ENCODE data around the gene ALG8. TPM values are rescaled to one million over a fixed set of nuclear protein-coding genes. Genes with fewer than 3 reads are reported as not detected.
A peak's percentile ranks its signal among the peaks of the same experiment; 100 is the strongest.

Gene ALG8
- polyA plus RNA-seq, 4 donors: 10.0 to 39.0 (median 19.6) TPM

- Histone ChIP-seq H3K27me3 (ENCODE audit: control insufficient read depth in 3 of 3, insufficient read depth in 3 of 3, low read length in 3 of 3) (no peaks in the 10 kb centered on the region), H3K36me3 (ENCODE audit: control insufficient read depth in 3 of 3, insufficient read depth in 2 of 3, low read depth in 1 of 3, low read length in 3 of 3) (no peaks in the 10 kb centered on the region), H3K4me1 (ENCODE audit: control insufficient read depth in 3 of 3, insufficient read depth in 2 of 3, low read depth in 1 of 3, low read length in 2 of 3) (no peaks in the 10 kb centered on the region), H3K4me3 (ENCODE audit: low read depth in 1 of 3, low read length in 3 of 3) (no peak overlapping the region), H3K27ac (ENCODE audit: low read depth in 1 of 3, low read length in 2 of 3) (no peak overlapping the region), H3K9me3 (ENCODE audit: control insufficient read depth in 2 of 2, insufficient read depth in 1 of 2, low read depth in 1 of 2, low read length in 1 of 2) (no peaks in the 10 kb centered on the region)
- FAIRE-seq (no peak), DNase-seq (no peak)
- WGBS, 3 donors: 78 to 82% (median 80%) methylated on average over 3 of the region's 3 CpGs
Measured at GRCh38 chr11:78056093-78056492, 83.3 kb downstream of the ALG8 start.

- H3K9me3 ChIP-seq (ENCODE audit: control insufficient read depth in 2 of 2, insufficient read depth in 1 of 2, low read depth in 1 of 2, low read length in 1 of 2): no peaks in the 10 kb centered on the region
- H3K36me3 ChIP-seq (ENCODE audit: control insufficient read depth in 3 of 3, insufficient read depth in 2 of 3, low read depth in 1 of 3, low read length in 3 of 3): no peaks in the 10 kb centered on the region
- no peaks in the 10 kb centered on the region for H3K27me3 ChIP-seq (ENCODE audit: control insufficient read depth in 3 of 3, insufficient read depth in 3 of 3, low read length in 3 of 3)
- no peak for DNase-seq
- no peak for FAIRE-seq
- no peak overlapping the region for H3K4me3 ChIP-seq (ENCODE audit: low read depth in 1 of 3, low read length in 3 of 3)
- H3K4me1 ChIP-seq (ENCODE audit: control insufficient read depth in 3 of 3, insufficient read depth in 2 of 3, low read depth in 1 of 3, low read length in 2 of 3): no peaks in the 10 kb centered on the region
- no peak overlapping the region for H3K27ac ChIP-seq (ENCODE audit: low read depth in 1 of 3, low read length in 2 of 3)
- WGBS, 3 donors: 91 to 96% (median 95%) methylated on average over 4 of the region's 4 CpGs
Measured at GRCh38 chr11:78054971-78055370, 84.5 kb downstream of the ALG8 start.

GRCh38 chr11:78050964-78051831 is 88.2 kb downstream of the ALG8 start:
- peak in 1 of 2 donors; percentile 32 for DNase-seq
- H3K9me3 ChIP-seq (ENCODE audit: control insufficient read depth in 2 of 2, insufficient read depth in 1 of 2, low read depth in 1 of 2, low read length in 1 of 2): no peaks in the 10 kb centered on the region
- no peak for FAIRE-seq
- no peak overlapping the region for H3K4me3 ChIP-seq (ENCODE audit: low read depth in 1 of 3, low read length in 3 of 3)
- WGBS, 3 donors: 81 to 95% (median 93%) methylated on average over 6 of the region's 6 CpGs
- no peaks in the 10 kb centered on the region for H3K27me3 ChIP-seq (ENCODE audit: control insufficient read depth in 3 of 3, insufficient read depth in 3 of 3, low read length in 3 of 3)
- no peaks in the 10 kb centered on the region for H3K36me3 ChIP-seq (ENCODE audit: control insufficient read depth in 3 of 3, insufficient read depth in 2 of 3, low read depth in 1 of 3, low read length in 3 of 3)
- H3K4me1 ChIP-seq (ENCODE audit: control insufficient read depth in 3 of 3, insufficient read depth in 2 of 3, low read depth in 1 of 3, low read length in 2 of 3): no peaks in the 10 kb centered on the region
- H3K27ac ChIP-seq (ENCODE audit: low read depth in 1 of 3, low read length in 2 of 3): no peak overlapping the region

Other genes with a start within 250 kb of the ALG8 start
- gene INTS4, start 145.0 kb downstream of the ALG8 start, polyA plus RNA-seq: 10 to 100 TPM; 15.1 to 28.0 (median 20.4) TPM
- 10 to 100 TPM in 1 of 4 donors, 1 to 10 TPM in 3; 2.5 to 11.1 (median 5.2) TPM for gene KCTD14, start 116.3 kb downstream of the ALG8 start, polyA plus RNA-seq
- 10 to 100 TPM in 1 of 4 donors, under 1 TPM in 2, not detected in 1; 0.09 to 17.5 (median 0.54) TPM for gene THRSP, start 75.8 kb downstream of the ALG8 start, polyA plus RNA-seq
- gene NDUFC2, start 59.8 kb downstream of the ALG8 start, polyA plus RNA-seq: 100 to 1,000 TPM; 172 to 381 (median 178) TPM
- 1 to 10 TPM; 4.1 to 6.5 (median 5.6) TPM for gene KCTD21, start 49.0 kb upstream of the ALG8 start, polyA plus RNA-seq
- 1 to 10 TPM; 1.7 to 7.8 (median 3.5) TPM for gene USP35, start 49.3 kb upstream of the ALG8 start, polyA plus RNA-seq